ENCODE measurements around the gene ETV3.

DNA sequence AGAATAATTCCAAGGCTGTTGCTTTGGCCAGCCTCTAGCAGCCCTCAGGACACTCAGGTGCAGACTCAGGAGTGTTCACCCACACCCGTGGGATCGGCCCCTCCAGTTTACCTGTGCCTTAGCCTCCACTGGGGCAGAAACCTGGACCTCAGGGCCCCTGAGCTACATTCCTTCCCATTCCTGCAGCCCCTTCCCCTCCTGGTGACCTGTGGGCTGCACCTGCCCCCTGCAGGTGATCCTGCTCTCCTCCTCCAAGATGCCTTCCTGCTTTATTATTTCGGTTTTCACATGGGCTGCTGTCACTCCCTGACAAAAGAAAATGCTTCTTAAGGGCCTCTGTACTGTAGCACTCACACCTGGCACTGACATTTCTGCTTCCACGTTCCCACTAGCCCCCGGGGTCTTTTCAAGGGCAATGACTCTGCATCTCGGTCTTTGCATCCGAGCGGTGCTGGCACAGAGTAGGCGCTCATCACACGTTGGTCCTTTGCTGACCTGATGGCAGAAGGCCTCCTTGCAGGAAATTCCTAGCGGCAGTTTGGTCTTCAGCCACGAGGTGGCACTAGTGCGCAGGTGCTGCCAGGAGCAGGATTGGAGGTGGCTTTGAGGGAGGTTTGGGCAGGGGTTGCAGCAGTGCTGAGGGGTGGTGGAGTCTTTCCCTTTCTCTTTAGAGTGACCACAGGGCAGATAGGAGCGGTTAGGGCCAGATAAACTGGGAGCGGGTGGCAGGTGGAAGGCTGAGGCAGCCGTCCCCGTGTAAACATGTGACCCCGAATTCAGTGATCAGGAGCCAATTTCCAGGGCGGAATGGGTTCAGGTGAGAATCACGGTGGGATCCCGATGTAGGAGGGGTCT lies 25.3 kb upstream of the ETV3 start:
- no peak for TF ChIP-seq TAF1 (IDR thresholded peaks at IDR 0.05; ENCODE audit: borderline replicate concordance, insufficient read depth, low read length)
- no peak for TF ChIP-seq POLR2AphosphoS5 (IDR thresholded peaks at IDR 0.05; ENCODE audit: low read depth, low read length)
- TF ChIP-seq, protein P1, sequence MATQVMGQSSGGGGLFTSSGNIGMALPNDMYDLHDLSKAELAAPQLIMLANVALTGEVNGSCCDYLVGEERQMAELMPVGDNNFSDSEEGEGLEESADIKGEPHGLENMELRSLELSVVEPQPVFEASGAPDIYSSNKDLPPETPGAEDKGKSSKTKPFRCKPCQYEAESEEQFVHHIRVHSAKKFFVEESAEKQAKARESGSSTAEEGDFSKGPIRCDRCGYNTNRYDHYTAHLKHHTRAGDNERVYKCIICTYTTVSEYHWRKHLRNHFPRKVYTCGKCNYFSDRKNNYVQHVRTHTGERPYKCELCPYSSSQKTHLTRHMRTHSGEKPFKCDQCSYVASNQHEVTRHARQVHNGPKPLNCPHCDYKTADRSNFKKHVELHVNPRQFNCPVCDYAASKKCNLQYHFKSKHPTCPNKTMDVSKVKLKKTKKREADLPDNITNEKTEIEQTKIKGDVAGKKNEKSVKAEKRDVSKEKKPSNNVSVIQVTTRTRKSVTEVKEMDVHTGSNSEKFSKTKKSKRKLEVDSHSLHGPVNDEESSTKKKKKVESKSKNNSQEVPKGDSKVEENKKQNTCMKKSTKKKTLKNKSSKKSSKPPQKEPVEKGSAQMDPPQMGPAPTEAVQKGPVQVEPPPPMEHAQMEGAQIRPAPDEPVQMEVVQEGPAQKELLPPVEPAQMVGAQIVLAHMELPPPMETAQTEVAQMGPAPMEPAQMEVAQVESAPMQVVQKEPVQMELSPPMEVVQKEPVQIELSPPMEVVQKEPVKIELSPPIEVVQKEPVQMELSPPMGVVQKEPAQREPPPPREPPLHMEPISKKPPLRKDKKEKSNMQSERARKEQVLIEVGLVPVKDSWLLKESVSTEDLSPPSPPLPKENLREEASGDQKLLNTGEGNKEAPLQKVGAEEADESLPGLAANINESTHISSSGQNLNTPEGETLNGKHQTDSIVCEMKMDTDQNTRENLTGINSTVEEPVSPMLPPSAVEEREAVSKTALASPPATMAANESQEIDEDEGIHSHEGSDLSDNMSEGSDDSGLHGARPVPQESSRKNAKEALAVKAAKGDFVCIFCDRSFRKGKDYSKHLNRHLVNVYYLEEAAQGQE (IDR thresholded peaks at IDR 0.05; ENCODE audit: insufficient read depth in 1 of 2, low read depth in 2 of 2, low read length in 2 of 2): no peak
- TF ChIP-seq SIN3A (IDR thresholded peaks at IDR 0.05; ENCODE audit: borderline replicate concordance, insufficient read depth, low read length): no peak
- TF ChIP-seq FOXP2 (optimal IDR thresholded peaks at IDR 0.05; ENCODE audit: borderline replicate concordance, extremely low read depth, extremely low read length, insufficient read depth): no peak
